Skeletal muscle tissue (tissue), 4 donors: ENCODE measurements around the gene NTRK3. TPM values are rescaled to one million over a fixed set of nuclear protein-coding genes. Genes with fewer than 3 reads are reported as not detected.
"Not testable (repeated sequence)": the region's sequence is repeated elsewhere in the genome, so short reads cannot be mapped to it uniquely, and the experiment has no call there.

Source experiments
- H3K27ac ChIP-seq: one replicate; pipeline ENCODE4 v1.7.0; 2013; ENCODE audit warnings: mild to moderate bottlenecking, low read depth, low read length, inconsistent platforms
- H3K27me3 ChIP-seq, 3 donors: one replicate each; pipeline ENCODE4 v1.7.0; 2013; ENCODE audit warnings: low read length in 3 of 3; ENCODE audit not compliant: control insufficient read depth in 3 of 3, insufficient read depth in 3 of 3
- H3K36me3 ChIP-seq, 3 donors: one replicate each; pipeline ENCODE4 v1.7.0; 2013; ENCODE audit warnings: low read length in 3 of 3; ENCODE audit not compliant: control insufficient read depth in 3 of 3, insufficient read depth in 3 of 3
- H3K4me1 ChIP-seq, 3 donors: one replicate each; pipeline ENCODE4 v1.7.0; 2013; ENCODE audit warnings: low read length in 3 of 3, mild to moderate bottlenecking in 3 of 3; ENCODE audit not compliant: control insufficient read depth in 3 of 3, insufficient read depth in 3 of 3
- H3K4me3 ChIP-seq, 3 donors: one replicate each; pipeline ENCODE4 v1.7.0; 2013; ENCODE audit warnings: low read length in 3 of 3
- H3K9ac ChIP-seq, 3 donors: one replicate each; pipeline ENCODE4 v1.7.0; 2013; ENCODE audit warnings: low read length in 3 of 3, mild to moderate bottlenecking in 3 of 3, moderate library complexity in 2 of 3, low read depth in 1 of 3
- H3K9me3 ChIP-seq, 3 donors: one replicate each; pipeline ENCODE4 v1.7.0; 2013; ENCODE audit warnings: low read length in 3 of 3; ENCODE audit not compliant: control insufficient read depth in 3 of 3
- total RNA-seq: library from RNA; depleted of rRNA; stranded (reverse); fragments of >200 nt; gene quantifications from one replicate; pipeline ENCODE4 v1.2.3, GENCODE V29; 2014
- donor health status: Osteomylitis.

Gene NTRK3
- total RNA-seq, 1 donor from 2014 or later, result 6.8 TPM

GRCh38 chr15:87860743-87861142, 395.8 kb downstream of the NTRK3 start:
- no peak overlapping the region for H3K27ac ChIP-seq
- H3K4me1 ChIP-seq, result no peaks in the 10 kb centered on the region
- H3K9ac ChIP-seq, result no peak overlapping the region
- H3K9me3 ChIP-seq, result no peaks in the 10 kb centered on the region
- H3K27me3 ChIP-seq, result no peaks in the 10 kb centered on the region
- no peak overlapping the region for H3K4me3 ChIP-seq
- H3K36me3 ChIP-seq, result no peaks in the 10 kb centered on the region

DNA sequence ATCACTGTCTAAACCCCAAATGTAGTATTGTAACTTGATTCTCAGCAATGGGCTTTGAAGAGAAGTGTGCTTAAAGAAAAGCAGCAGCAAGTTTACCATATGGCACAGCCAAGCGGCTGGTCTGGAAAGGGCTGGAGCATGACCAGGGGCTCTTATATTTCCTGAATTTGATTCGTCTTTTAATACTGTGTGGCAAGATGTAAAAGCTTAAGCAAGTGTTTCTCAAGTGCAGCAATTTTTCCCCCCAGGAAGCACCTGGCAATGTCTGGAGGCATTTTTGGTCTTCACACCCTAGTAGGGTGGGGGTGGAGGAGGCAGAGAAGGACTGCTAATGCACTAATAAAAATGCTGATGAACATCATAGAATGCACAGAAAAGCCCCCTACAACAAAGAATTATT, 397.9 kb downstream of the NTRK3 start:
- Histone ChIP-seq H3K36me3 (no peaks in the 10 kb centered on the region), H3K9me3 (no peaks in the 10 kb centered on the region), H3K27me3 (peaks cover 0 to 4% (median 0%) of the 10 kb centered on the region in 3 donors), H3K9ac (no peak overlapping the region), H3K4me1 (no peaks in the 10 kb centered on the region), H3K27ac (no peak overlapping the region), H3K4me3 (no peak overlapping the region)

- Histone ChIP-seq H3K4me3 (no peak overlapping the region), H3K36me3 (no peaks in the 10 kb centered on the region), H3K27me3 (peaks cover 0 to 4% (median 0%) of the 10 kb centered on the region in 3 donors), H3K9me3 (no peaks in the 10 kb centered on the region), H3K9ac (no peak overlapping the region), H3K27ac (no peak overlapping the region), H3K4me1 (no peaks in the 10 kb centered on the region)
Measured at GRCh38 chr15:87851497-87851896, 405.0 kb downstream of the NTRK3 start.

GRCh38 chr15:87850916-87851315, 405.6 kb downstream of the NTRK3 start:
- Histone ChIP-seq H3K36me3 (no peaks in the 10 kb centered on the region), H3K27ac (no peak overlapping the region), H3K4me3 (no peak overlapping the region), H3K9ac (no peak overlapping the region), H3K4me1 (no peaks in the 10 kb centered on the region), H3K9me3 (no peaks in the 10 kb centered on the region), H3K27me3 (peaks cover 0 to 4% (median 0%) of the 10 kb centered on the region in 3 donors)

DNA sequence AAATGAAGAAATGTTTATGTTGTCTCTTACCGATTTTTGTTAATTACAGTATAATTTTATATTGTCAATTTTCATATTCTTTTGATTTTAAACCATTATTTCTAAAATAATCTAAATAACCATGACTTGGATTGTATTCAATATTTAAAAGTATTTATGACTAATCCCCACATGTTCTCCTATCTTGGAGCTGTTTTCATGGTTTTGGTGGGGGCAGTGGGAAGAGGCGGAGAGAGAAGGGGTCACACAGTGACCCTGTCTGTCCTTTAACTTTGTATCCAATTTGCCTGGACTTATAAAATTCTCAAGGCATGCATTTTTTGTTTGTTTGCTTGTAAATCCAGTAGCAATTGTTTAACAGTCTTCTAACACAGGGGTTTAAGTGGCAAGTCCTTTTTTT, 407.4 kb downstream of the NTRK3 start:
- Histone ChIP-seq H3K9me3 (no peaks in the 10 kb centered on the region), H3K27me3 (no peaks in the 10 kb centered on the region), H3K4me3 (no peak overlapping the region), H3K27ac (no peak overlapping the region), H3K9ac (no peak overlapping the region), H3K36me3 (no peaks in the 10 kb centered on the region), H3K4me1 (no peaks in the 10 kb centered on the region)

GRCh38 chr15:87848012-87848411, 408.5 kb downstream of the NTRK3 start:
- H3K4me1 ChIP-seq, result no peaks in the 10 kb centered on the region

GRCh38 chr15:87846746-87847145, 409.8 kb downstream of the NTRK3 start:
- peaks cover 0 to under 1% (median 0%) of the 10 kb centered on the region in 3 donors for H3K4me1 ChIP-seq
- H3K9ac ChIP-seq, result no peak overlapping the region
- H3K9me3 ChIP-seq, result no peaks in the 10 kb centered on the region
- no peaks in the 10 kb centered on the region for H3K27me3 ChIP-seq
- no peak overlapping the region for H3K4me3 ChIP-seq
- H3K27ac ChIP-seq, result no peak overlapping the region
- no peaks in the 10 kb centered on the region for H3K36me3 ChIP-seq

More at GRCh38 chr15:87848012-87848411, 408.5 kb downstream of the NTRK3 start:
- no peak overlapping the region for H3K27ac ChIP-seq
- H3K36me3 ChIP-seq, result no peaks in the 10 kb centered on the region
- H3K4me3 ChIP-seq, result no peak overlapping the region
- H3K9ac ChIP-seq, result no peak overlapping the region
- no peaks in the 10 kb centered on the region for H3K27me3 ChIP-seq
- H3K9me3 ChIP-seq, result no peaks in the 10 kb centered on the region

DNA sequence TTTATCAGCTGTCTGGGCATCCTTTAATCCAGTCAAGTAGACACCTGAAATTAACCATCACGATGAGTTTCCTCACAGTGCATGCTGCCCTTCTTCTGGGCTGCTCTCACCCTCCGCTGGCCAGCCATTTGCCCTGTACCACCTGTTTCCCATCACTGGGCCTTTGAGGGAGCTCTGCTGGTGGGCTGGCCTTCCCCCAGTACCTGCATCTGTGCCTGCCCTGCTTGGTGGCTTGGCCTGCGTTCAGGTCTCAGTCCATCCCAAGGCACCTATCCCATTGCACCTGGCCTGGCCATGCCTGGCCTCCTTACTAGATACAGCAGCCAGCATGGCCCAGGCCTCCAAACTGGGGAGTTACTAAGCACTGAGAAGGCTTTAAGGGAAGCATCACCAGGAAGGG, 413.2 kb downstream of the NTRK3 start:
- Histone ChIP-seq H3K36me3 (no peaks in the 10 kb centered on the region), H3K4me1 (peaks cover 0 to 4% (median 0%) of the 10 kb centered on the region in 3 donors), H3K27ac (no peak overlapping the region), H3K27me3 (no peaks in the 10 kb centered on the region), H3K4me3 (no peak overlapping the region), H3K9me3 (no peaks in the 10 kb centered on the region), H3K9ac (no peak overlapping the region)

GRCh38 chr15:87841426-87841998, 415.0 kb downstream of the NTRK3 start:
- H3K4me1 ChIP-seq, result peaks cover 0 to 4% (median 0%) of the 10 kb centered on the region in 3 donors
- H3K27me3 ChIP-seq, result no peaks in the 10 kb centered on the region
- H3K9me3 ChIP-seq, result no peaks in the 10 kb centered on the region
- no peak overlapping the region for H3K9ac ChIP-seq
- no peak overlapping the region for H3K4me3 ChIP-seq
- no peak overlapping the region for H3K27ac ChIP-seq
- no peaks in the 10 kb centered on the region for H3K36me3 ChIP-seq

DNA sequence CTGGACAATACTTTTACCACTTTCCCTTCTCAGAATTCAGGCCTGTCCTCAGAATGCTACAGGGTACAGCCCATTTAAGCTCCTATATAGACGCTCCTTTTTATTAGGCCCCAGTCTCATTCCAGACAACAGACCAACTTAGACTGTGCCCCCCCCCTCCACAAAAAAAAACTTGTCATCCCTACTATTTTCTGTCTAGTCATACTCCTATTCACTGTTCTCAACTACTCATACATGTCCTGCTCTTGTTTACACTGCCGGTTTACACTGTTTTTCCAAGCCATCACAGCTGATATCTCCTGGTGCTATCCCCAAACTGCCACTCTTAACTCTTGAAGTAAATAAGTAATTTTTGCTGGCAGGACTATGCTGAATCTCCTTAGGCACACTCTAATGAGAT, 420.7 kb downstream of the NTRK3 start:
- not testable (repeated sequence) for H3K27ac ChIP-seq, H3K4me1 ChIP-seq, H3K4me3 ChIP-seq, H3K9ac ChIP-seq, H3K9me3 ChIP-seq, H3K36me3 ChIP-seq, H3K27me3 ChIP-seq
